GM19372 (cell line): ENCODE results near the gene TAS2R3.

Experiments used
- ATAC-seq: cut with Tn5 transposase; IDR thresholded peaks from one replicate; pipeline ENCODE4 v1.9.1; 2021; ENCODE audit warnings: mild to moderate bottlenecking, low read depth, moderate library complexity; ENCODE audit not compliant: unreplicated experiment

TAS2R3 gene

GRCh38 chr7:141776374-141776773 lies 12.5 kb downstream of the TAS2R3 start, which contains the start of gene TAS2R4:
TSS of gene TAS2R4 (plus strand) at chr7:141776674. CDS start at chr7:141778489, 1,815 bp downstream.
- no peak for ATAC-seq

GRCh38 chr7:141785706-141786552 lies 22.0 kb downstream of the TAS2R3 start:
- ATAC-seq, result peak; percentile 82

GRCh38 chr7:141788296-141788695 lies 24.4 kb downstream of the TAS2R3 start:
- ATAC-seq, result no peak

- no peak for ATAC-seq
Observed at GRCh38 chr7:141789917-141790316, 26.0 kb downstream of the TAS2R3 start, which contains the start of gene TAS2R5. TSS of gene TAS2R5 (plus strand) at chr7:141790217. CDS start at chr7:141790362, 145 bp downstream.

- no peak for ATAC-seq
Observed at GRCh38 chr7:141792526-141792925, 28.6 kb downstream of the TAS2R3 start.
